ENCODE measurements around the gene RPRM.
"Not testable (repeated sequence)": the region's sequence is repeated elsewhere in the genome, so short reads cannot be mapped to it uniquely, and the experiment has no call there.

The RPRM gene

GRCh38 chr2:153478289-153479261 lies at the start of gene RPRM:
Gene RPRM (minus strand): TSS chr2:153478762. CDS start chr2:153478565, 197 bp downstream.
- no peak for DNase-seq (ENCODE audit: low read depth, low spot score)
- ChIA-PET CTCF (interaction anchor here (0.9 to 2.6 kb wide), 15 partner anchors 9 to 1442 kb away, joined by 3 to 25 read pairs (median 4); no protein-coding TSS in a partner anchor), POLR2A (no interaction called here)
- TF ChIP-seq CTCF (IDR thresholded peaks at IDR 0.05; ENCODE audit: insufficient read depth, low read length, missing control alignments): peak; percentile 73
- peak within 1 kb of the TSS; percentile 57 for H3K4me3 ChIP-seq (ENCODE audit: low read depth, low read length)

DNA sequence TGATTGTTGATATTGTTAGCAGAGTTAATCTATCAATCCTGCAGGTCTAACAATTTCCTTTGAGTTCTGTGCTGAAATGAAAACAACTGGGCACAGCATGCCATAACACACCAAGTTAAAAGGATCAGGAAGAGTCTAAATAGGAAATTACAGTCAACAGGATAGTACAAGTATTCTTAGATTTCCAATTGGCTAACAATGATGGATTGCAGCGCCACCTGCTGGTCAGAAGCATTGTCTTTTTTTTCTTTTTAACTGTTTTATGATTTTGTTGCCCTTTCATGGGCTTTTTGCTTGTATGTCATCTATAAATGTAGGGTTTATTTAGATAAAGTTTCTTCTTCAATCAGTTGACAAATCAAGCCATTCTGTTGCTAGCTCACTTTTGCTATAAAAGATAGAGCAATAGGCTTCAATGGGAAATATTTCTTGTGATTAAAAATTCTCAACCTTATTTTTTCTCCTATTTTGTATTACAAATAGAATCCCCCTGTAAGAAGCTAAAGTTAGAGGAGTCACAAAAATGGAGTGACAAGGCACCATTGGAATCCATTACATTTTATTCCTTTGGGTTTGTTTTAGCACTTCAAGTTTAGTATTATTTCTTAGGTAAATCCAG lies 40.8 kb upstream of the RPRM start:
- no peak overlapping the region for H3K4me3 ChIP-seq (ENCODE audit: low read depth, low read length)
- no peak for DNase-seq (ENCODE audit: low read depth, low spot score)
- CTCF ChIA-PET: interaction anchor here (0.7 to 5.1 kb wide), 12 partner anchors 27 to 1482 kb away, joined by 3 to 36 read pairs (median 3); no protein-coding TSS in a partner anchor
- POLR2A ChIA-PET: no interaction called here
- TF ChIP-seq CTCF (IDR thresholded peaks at IDR 0.05; ENCODE audit: insufficient read depth, low read length, missing control alignments): peak; percentile 48

GRCh38 chr2:153512331-153512730 lies 33.8 kb upstream of the RPRM start:
- no peak overlapping the region for H3K4me3 ChIP-seq (ENCODE audit: low read depth, low read length)
- POLR2A ChIA-PET: no interaction called here
- no peak for TF ChIP-seq CTCF (IDR thresholded peaks at IDR 0.05; ENCODE audit: insufficient read depth, low read length, missing control alignments)
- CTCF ChIA-PET: no interaction called here
- DNase-seq (ENCODE audit: low read depth, low spot score): no peak

DNA sequence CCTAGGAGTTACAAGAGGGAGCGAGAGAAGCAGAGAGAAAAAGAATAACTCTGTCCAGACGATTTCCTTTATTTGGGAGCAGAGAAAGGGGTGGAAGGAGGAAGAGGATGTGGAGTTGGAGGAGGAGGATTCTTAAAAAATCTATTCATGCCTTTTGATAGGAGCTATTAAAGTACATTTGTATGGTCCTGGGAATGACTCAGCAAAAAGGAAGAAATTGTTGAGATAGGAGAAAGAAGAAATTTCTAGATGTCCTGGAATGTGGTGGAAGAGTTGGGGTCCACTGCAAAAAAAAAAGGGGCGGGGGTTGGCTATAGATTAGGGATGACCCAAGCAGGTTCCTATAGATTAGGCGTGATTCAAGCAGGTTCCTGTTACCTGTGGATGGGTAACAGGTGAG lies 32.4 kb upstream of the RPRM start:
- CTCF ChIA-PET: interaction anchor here (1.0 kb wide), 1 partner anchor 32 kb away, joined by 3 read pairs; the partner anchor contains the start of gene RPRM
- TF ChIP-seq CTCF (IDR thresholded peaks at IDR 0.05; ENCODE audit: insufficient read depth, low read length, missing control alignments): no peak
- POLR2A ChIA-PET: no interaction called here

GRCh38 chr2:153509133-153509532 lies 30.6 kb upstream of the RPRM start:
- CTCF ChIA-PET: no interaction called here
- no peak for TF ChIP-seq CTCF (IDR thresholded peaks at IDR 0.05; ENCODE audit: insufficient read depth, low read length, missing control alignments)
- POLR2A ChIA-PET: no interaction called here
- no peak overlapping the region for H3K4me3 ChIP-seq (ENCODE audit: low read depth, low read length)
- no peak for DNase-seq (ENCODE audit: low read depth, low spot score)

More for the DNA sequence above, 32.4 kb upstream of the RPRM start:
- H3K4me3 ChIP-seq (ENCODE audit: low read depth, low read length): no peak overlapping the region
- DNase-seq (ENCODE audit: low read depth, low spot score): no peak

- POLR2A ChIA-PET, CTCF ChIA-PET: not testable (repeated sequence)
Observed at GRCh38 chr2:153506499-153506898, 27.9 kb upstream of the RPRM start.

More at GRCh38 chr2:153506499-153506898, 27.9 kb upstream of the RPRM start:
- not testable (repeated sequence) for H3K4me3 ChIP-seq (ENCODE audit: low read depth, low read length); DNase-seq (ENCODE audit: low read depth, low spot score)
